GM18508 (cell line): ENCODE measurements around the gene PADI2.

Source experiments
- ATAC-seq: cut with Tn5 transposase; IDR thresholded peaks from one replicate; pipeline ENCODE4 v1.9.1; 2021; ENCODE audit warnings: moderate number of reproducible peaks; ENCODE audit not compliant: insufficient read depth, unreplicated experiment

The PADI2 gene

DNA sequence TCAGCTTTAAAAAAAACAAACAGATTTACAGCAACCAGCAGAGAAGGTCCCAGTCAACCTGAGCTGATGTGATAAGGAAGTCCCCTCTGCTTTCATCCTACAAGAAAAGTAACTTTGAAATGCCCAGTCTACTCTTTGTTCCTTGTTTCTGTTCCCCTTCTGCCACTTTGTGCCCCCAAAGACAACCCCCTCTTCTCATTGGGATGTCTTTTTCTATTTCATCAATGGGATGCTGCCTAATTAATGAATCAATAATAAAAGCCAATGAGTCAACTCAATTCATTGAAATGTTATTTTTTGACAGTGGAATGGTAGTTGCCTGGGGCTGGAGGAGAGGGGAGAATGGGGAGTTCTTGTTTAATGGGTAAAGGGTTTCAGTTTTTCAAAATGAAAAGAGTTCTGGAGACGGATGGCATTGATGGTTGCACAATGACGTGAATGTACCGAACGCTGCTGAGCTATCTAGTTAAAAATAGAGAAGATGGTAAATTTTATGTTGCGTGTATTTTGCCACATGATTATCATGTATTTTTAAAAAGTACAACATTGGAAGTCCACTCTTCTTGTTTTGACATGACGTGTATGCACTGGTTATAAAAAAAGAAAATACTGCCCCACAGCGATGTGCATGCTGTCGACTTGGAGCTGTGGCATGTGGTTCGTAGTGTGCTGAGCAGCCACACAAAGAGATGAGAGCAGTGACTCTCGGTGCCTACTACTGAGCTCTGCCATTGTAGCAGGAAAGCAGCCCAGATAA lies 22.4 kb upstream of the PADI2 start:
- ATAC-seq, result no peak

DNA sequence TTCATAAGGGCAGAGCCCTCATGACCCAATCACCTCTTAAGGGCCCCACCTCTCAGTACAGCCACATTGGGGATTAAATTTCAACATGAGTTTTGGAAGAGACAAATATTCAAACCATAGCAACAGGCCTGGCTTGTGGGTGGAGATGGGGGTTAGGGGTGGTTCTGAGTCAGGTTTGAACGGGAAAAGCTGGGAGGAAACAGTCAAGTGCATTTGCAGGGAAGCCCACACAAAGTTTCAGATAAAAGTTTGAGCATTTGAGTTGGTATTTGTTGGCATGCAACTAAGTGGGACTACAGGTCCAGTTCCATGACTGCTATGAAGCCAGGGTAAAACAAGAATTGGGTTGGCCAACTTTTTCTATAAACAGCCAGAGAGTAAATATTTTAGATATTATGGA lies 21.0 kb upstream of the PADI2 start:
- no peak for ATAC-seq

DNA sequence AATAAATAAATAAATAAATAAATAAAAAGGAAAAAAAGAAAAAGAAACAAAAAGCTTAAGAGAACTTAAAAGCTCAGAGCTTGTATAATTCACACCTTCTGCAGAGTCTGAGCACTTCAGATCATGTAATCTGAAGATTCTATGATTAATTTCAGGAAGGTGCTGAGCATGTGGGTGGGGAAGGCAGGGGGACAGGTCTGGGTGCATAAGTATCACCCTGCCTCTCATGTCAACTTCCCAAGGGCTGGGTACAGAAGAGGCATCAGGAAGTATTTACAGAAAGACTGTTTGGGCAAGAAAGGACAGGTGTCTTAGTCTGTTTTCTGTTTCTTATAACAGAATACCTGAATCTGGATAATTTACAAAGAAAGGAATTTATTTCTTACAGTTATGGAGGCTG lies 20.4 kb upstream of the PADI2 start:
- no peak for ATAC-seq

DNA sequence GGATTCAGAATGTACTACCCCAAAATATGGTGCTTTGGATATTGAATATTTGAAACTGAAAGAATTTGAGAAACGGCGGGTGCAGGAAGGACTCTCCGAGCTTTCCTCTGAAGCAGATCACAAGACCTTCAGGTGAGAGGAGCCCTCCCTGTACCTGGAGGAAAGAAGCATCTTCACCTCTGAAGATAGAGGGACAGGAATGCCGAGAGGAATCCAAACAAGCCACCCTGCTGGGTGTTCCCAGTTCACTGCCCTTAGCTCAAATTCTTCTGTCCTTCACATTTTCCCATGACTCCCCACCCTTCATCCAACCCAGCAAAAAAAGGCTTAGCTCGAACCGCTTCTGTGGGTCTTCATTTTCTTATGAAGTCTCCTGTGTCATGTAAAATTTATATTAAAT lies 18.2 kb upstream of the PADI2 start:
- ATAC-seq, result no peak

DNA sequence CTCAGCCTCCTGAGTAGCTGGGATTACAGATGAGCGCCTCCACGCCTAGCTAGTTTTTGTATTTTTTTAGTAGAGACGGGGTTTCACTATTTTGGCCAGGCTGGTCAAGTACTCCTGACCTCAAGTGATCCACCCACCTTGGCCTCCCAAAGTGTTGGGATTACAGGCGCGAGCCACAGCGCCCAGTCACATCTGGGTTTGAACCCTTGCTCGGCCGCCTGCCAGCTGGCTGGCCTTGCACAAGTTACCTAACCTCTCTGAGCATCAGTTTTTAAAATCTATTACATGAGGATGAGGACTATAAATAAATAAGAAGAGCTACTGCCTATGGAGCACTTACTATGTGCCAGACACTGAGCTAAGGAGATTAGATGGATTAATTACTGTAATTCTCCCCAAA lies 17.7 kb upstream of the PADI2 start:
- no peak for ATAC-seq

DNA sequence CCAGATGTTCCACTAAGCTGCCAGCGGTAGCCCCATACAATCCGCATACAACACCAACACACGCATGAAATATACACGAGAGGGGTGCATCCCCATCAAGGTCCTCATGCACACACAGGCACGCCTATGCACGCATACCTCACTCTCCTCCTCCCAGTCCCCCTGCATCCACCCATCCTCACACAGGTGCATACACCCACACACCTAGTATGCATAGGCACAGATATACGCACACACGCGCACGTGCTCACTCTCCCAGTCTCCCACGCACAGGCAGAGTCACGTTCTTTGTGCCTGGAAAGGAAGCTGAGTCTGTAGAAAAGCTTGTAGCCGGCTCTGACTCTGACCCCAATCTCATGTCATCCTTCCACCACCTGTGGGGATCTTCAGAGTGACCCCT lies 16.9 kb upstream of the PADI2 start:
- no peak for ATAC-seq

DNA sequence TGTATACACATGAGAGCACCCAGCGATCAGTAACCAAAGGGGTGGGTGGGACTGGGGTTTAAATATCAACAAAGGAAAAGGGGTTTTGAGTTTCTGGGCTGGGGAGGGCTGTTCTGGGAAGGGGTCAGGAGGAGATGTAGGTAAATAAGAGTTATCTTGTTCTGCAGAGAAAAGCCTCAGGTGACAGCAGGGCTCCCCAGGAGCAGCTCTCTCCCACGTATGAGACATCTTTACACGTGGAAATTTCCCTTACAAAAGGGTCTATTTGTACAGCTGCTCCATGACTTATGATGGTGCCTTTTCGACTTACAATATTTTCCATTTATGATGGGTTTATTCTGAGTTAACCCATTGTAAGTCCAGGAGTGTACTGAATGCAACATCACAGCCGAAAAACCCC lies 16.3 kb upstream of the PADI2 start:
- no peak for ATAC-seq

DNA sequence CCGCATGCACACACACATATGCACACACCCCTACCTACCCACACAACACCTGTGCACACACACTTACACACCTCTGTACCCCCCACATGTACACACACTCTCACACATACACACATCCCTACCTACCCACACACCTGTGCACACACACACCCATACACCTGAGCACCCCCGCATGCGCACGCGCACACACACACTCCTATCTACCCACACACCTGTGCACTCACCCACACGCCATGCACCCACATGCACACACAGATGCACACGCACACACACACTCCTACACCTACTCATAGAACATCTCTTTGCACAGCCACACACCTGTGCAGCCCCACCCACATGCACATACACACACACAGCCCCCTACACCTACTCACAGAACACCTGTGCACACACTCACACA lies 15.5 kb upstream of the PADI2 start:
- no peak for ATAC-seq

DNA sequence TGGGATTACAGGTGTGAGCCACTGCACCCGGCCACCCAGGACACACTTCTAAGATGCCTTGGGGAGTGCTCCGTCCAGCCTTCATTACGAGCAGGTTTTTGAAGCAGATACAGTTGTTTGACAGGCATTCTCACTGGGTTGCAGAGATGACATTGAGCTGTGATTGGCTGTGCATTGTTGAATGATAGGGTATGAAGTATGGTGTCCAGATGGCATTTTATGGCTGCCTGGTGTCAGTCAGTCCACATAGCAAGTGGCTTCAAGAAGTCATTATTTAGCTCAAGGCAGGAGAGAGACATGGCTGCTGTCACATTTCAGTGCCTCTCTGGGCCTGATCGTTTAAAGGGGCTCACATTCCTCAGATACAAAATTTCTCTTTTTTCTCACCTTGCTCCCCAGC lies 14.8 kb upstream of the PADI2 start:
- ATAC-seq, result no peak

DNA sequence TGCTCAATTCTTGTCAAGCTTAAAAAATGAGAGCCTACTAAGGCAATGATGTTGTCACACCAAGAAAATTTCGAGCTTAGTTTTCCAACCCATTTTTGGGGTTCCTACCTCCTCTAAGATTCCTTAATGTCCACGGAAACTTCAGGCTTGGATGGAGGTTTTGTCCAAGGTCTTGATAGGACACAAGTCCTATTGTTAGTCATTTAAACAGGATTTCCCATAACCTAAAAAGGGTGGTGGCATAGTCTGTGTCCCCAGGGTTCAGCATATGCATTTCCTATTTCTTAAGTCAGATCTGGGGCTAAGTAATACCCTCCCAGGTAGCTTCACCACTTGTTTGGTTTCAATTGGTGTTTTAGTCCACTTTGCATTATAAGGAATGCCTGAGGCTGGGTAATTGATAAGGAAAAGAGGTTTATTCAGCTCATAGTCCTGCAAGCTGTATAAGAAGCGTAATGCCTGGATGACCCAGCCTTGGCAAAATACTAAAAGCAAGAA lies 10.9 kb upstream of the PADI2 start:
- ATAC-seq, result no peak

DNA sequence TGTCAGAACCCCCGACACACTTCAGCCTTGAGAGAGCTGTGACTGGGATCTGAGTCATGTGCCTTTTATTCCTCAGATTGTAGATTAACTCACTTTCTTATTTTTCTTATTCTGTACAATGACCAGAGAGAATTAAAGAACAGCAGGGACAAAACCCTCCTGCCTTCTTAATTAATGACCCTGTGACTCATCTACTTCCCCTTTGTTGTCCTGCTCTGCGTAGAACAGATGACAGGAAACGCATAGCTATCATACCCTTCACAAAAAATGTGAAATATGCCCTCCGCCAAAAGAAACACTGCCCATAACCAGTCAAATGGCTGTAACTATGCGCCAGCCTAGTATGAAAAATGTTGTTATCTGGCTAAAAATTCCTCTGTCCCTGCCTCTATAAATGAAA lies 9.1 kb upstream of the PADI2 start:
- no peak for ATAC-seq

DNA sequence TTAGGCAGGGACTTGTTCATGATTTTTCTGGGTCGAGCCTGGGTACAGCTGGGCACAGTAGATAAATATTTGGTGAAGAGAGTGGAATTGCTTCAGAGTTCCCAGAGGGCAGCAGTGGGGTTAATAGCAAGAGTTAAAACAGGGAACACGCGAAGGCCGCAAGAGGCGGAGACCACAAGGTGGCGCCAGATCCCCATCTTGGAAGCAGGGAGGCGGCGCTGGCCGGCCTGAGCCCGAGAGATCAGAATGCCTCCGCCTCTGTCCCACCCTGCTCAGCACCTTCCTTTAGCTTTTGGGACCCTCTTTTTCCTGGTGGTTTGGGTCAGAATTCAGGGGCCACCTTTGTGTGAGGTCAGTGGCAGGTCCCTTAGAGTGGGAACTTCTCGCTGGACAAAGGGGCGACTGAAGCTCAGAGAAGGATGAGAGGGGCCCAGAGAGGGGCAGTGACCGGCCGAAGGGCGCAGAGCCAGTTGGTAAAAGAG lies 6.5 kb upstream of the PADI2 start:
- no peak for ATAC-seq

DNA sequence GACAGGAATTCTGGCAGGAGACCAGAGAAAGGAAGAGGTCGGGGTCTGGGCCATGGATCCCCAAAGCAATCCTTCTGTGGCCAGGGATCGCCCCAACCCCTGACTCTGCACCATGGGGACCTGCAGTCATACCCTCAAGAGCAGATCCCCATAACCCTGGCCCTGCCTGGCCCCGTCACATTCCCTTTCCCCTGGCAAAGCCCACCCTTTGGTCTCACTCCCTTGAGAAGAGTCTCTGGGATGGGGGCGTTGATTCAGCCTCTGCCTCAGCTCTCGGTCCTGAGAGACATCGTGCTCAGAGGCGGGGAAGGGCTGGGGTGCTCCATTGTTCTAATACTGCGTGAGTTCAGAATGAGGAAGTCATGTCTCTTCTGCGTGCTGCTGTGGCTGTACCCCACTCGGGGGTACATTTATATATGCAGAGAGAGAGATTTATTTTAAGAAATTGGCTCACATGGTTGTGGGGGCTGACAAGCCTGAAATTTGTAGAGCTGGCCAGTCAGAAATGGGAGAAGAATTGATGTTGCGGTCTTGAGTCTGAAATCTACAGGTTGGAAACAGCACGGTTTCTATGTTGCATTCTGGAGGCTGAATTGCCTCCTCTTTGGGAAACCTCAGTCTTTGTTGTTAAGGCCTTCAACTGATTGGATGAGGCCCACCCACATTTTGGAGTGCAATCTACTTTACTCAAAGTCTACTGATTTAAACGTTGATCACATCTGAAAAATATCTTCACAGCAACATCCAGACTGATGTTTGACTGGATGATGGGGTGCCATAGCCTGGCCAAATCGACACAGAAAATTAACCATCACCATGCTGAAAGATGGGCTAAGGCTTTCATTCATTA lies 4.2 kb upstream of the PADI2 start:
- ATAC-seq, result no peak

DNA sequence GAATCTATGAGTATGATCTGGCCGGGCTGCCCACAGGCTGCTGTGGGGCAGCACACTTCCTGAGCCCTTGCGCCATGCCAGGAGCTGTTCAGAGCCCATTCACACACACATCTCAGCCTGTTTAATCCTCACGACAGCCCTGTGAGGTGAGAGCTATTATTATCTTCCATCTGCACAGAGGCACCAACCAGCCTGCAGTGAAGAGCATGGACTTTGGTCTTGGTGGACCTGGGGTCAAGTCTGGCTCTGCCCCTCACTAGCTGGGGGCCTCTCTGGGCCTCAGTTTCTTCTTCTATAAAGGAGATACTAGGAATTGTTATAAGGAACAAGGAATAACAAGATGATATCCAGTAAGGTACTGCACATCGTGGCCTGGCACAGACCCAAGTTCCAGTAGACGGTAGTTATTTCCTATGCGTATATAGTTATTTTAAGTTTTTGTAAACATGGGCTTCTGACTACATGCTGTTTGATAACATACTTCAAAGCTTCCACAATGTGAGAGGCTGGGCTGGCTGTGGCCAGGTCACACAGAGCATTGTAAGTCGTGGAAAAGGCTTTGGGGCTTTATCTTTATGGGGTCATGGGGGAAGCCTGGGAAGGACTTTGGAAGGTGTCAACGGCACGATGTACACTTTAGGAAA lies 3.4 kb upstream of the PADI2 start:
- no peak for ATAC-seq

DNA sequence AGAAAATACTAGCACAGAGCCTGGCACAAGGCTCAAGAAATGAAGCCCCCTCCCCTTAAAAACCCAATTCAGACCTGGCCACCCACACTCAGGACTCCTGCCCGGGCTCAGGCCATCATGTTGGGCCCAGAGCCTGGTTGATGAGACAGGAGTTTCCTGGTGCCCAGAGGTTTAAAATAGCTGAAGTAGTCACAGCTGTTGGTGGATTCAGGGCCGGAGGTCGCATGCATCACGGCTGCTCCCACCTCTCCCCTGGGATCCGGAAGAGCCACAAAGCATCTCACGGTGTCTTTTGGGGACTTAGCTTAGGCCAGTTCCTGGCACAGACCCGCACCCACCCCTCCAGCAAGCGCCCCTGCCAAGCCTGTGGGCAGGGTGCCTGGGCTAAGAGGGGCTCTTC lies 2.6 kb upstream of the PADI2 start:
- ATAC-seq, result no peak

DNA sequence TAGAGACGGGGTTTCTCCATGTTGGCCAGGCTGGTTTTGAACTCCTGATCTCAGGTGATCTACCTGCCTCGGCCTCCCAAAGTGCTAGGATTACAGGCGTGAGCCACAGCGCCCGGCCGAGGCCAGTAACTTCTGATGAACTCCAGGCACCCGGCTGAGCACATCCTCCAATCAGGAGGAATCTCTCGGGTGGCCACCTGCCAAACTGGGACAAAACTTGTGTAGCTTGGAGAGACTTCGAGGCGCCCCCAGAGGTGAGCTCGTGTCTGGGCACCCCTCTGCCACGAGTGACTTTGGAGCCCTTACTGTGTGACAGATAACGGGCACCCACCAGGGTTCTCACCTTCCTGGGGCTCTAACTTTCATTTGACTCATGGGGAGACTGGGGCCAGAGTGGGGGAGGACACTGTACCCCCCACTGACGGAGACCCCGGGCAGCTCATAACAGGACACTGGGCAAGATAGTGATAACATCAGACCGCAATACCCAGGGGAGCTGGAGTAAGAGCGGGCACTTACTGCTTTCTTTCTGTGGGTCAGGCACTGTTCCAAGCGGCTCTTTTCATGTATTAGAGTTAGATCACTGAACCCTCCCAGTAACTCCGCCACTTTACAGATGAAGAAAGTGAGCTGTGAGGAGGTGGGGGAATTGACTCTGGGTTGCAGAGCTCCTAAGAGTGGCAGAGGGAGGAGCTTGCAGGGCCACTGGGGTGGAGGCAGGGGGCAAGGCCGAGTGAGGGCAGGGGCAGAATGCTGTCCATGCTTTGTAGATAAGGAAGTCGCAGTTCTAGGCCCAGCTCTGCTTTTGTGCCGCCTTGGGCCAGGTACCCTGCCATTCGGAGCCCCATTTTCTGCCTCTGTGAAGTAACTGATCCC lies 1.9 kb upstream of the PADI2 start:
- no peak for ATAC-seq

DNA sequence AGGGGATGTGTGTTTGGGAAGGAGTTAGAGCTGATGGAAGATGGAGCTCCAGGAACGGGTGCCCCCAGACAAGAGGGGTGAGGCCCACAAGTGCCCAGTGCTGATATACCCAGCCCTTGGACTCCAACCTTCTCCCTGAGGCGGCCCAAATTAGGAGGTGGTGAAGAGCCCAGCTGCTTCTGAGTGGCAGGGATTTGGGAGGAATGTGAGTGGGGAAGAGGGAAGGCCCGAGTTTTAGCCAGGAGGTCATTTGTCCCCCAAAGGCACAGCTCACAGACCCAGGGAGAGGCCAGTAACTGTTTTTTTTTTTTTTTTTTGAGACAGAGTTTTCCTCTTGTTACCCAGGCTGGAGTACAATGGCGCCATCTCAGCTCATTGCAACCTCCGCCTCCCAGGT lies 1.2 kb upstream of the PADI2 start:
- no peak for ATAC-seq

DNA sequence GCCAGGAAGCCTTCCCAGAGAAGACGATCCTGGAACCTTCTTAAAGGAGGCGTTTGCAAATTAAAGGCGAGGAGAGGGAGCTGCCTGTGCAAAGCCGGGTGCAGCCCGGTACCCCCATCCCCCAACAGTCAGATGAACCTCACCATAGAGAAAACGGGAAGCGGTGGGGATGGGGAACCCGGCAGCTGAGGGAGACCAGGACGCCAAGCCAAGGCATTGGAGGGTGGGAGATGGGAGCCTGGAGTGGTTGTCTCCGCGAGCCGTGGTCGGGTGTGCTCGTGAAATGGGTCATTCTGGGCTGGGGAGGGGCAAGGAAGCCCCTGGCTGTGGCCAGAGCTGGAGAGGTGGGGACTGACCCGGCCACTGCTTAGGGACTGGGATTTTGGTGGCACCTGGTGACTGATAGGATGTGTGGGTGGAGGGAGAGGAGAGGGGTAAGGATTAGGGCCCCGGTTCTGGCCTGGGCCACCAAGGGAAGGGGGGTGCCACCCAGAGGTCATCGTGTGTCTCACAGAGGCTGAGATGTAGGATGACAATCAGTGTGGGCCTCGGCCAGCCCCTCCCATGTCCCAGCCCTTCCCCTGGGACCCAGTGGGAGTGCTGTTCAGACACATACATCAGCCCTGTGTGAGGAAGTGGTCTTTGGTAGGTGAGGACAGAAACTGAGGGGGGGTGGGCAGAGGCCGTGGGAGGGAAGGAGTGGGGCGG lies 676 bp upstream of the PADI2 start:
- no peak for ATAC-seq

DNA sequence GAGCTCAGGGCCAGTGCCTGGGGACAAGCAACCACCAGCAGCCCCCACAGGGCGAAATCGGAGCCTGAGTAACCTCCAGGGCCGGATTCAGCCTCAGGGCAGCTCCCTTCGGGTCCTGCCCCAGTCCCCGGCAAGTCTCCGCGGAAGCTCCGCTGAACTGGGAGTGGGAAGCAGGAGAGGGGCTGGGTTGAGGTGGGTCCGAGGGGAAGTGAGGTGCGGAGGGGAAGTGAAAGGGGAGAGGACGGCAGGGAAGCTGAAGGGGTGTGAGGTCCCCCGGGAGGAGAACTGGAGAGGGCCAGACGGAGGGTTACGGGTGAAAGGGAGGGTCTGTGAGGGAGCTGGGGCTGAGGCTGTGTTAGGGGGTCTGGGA lies 560 bp downstream of the PADI2 start:
- no peak for ATAC-seq

DNA sequence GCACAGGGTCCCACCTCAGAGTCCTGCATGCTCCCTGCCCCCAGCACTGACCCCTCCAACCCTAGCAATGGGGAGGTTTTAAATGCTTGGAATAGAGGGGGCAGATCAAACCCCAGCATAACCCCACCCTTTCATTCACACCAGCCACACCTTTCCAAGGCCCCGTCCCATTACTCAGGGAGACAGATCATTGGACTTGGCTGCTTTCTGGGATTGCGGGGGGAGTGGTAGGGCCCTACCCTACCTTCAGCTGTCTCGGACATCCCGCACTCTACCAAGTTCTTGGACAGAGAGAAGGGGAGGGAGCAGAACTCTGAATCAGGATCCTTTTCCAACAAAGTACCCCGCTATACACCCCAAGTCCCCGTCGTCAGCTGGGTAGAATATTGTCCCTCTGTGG lies 983 bp downstream of the PADI2 start:
- ATAC-seq, result no peak
